Renal pelvis (tissue), 4 donors: ENCODE measurements around the gene TGOLN2. TPM values are rescaled to one million over a fixed set of nuclear protein-coding genes. Genes with fewer than 3 reads are reported as not detected.
"Not testable (repeated sequence)": the region's sequence is repeated elsewhere in the genome, so short reads cannot be mapped to it uniquely, and the experiment has no call there.

Experiments used
- DNase-seq: peaks from one replicate; pipeline ENCODE4 v3.0.0-alpha.2; 2013
- polyA plus RNA-seq, 3 donors: library from polyadenylated mRNA; unstranded; fragments of 120-200 nt; gene quantifications; one replicate each; pipeline ENCODE4 v1.2.1, GENCODE V29; 2013; ENCODE audit not compliant: insufficient read length in 3 of 3

TGOLN2 gene
- polyA plus RNA-seq, 3 donors: 102 to 149 (median 137) TPM

DNA sequence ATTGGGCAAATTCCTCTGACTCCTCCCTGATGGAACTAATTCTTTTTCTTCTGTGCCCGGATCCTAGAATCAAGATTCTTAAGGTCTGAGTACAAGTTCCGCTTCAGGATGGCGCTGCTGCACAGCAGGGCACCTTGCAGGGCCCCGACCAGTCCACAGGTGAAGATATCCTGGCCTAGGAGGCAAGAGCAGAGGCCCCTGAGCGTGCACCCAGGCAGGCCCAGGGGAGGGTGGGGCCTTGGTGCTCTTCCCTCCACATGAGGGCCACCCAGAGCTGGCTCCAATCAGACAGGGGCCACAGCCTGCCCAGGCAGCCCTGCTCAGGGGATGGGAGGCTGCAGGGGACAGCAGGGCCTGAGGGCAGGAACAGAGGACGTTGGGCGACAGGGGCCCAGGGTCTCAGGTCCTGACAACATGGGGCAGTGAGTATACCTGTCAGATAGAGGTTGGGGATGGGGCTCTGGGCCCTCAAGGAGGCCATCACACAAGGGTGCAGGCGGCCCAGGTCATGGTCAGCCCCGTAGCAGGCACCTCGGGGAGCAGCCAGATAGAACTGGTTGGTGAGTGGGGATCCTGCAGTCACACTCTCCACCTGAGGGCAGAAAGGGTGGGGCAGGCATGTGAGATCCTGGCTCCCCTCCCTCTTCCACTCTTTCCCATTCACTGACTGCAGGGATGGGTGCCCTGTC, 15.6 kb upstream of the TGOLN2 start:
- DNase-seq: not testable (repeated sequence)

DNA sequence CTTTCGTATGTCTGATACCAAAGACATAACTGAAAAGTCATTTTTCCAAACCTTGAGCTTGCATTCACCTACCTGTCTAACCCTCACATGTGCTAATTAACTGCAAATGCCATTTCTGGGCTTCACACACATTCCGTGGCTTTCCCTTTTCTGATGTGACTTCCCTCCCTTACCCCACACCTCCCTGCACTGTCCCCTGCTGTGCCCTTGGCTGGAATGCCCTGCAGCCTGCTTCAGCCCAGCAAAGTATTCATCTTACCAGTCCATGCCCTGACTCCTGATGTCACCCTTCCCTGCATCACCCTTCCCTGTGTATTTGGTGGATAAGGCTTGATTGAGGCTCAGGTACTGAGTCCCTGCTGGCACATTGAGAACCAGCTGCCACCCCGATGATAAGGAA, 14.4 kb upstream of the TGOLN2 start:
- no peak for DNase-seq

DNA sequence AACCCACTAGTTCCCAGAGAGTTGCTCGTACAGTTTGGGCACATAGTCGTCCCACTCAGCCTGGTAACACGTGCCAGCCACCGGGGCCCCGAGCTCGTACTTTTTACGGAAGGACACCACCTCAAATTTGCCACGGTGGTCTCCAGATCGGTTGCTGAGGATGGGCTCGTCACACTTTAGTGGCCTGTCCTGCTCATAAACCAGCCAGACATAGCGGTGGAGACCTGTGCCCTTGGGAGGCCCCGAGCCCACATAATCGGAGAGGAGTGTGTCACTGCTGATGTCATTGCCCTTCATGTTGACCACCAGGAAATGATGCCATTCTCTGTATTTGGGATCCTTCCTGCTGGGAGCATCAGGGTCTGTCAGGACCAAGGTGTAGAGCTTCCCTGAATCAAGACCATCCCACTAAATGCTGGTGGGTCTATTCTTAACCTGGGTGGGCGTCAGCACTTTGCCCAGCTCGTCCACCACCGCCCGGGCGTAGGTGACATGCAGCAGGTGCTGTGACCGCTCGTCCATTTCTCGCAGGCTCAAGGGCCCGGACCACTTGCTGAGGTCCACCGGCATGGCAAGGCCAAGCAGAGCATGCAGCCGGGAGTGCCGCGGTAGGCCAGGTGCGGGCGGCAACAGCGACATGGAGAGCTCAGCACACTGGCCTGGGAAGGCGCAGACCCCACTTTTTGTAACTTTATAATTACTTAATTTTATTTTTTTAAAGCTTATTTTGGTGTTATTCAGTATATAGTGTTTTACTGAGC, 13.7 kb upstream of the TGOLN2 start:
- DNase-seq: no peak

DNA sequence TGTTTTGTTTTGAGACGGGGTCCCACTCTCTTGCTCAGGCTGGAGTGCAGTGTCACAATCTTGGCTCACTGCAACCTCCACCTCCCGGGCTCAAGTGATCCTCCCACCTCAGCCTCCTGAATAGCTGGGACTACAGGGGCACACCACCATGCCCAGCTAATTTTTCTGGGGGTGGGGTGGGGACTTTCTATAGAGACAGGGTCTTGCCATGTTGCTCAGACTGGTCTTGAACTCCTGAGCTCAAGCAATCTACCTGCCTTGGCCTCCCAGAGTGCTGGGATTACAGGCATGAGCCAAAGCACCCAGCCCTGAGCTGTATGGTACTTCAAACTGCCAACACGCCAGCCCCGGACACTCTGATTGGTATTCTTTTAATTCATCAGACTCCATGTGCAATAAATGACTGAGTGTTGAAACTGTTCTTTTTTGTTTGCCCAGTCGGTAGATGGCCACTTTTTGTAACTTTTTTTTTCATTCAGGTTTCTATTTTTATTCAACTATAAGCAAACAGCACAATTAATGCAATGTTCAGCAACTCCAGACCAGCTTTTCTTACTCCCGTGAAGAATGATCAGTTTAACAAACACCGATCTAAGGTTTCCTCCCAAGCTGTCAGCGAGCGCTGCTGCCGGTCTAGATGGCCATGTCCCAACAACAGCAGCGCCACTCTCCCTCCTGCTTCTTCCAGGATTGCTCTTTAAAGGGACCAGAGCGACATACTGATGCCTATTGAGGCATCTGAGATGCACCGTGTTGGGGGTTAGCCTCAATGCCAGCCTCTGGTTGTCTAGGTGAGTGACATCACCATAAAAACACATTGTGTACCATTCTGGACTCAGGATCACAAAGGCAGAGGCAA, 12.5 kb upstream of the TGOLN2 start:
- DNase-seq: no peak

DNA sequence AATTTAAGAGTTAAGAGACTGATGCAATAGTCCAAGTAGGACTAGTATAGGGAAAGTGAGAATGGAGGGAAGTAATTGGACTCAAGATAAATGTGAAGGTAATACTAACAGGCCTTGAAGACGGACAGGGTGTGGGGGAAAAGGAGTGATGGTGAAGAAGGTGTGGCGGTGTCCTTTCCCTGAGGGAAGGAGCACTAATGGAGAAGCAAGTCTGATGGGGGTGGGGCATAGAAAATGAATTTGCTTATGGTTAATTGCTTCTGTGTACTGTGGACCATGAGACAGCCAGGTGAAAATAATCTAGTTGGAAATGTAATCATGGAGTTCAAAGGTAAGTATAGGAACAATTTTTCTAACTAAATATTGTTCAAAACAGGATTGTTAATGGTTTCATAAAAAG, 7.1 kb upstream of the TGOLN2 start:
- DNase-seq: no peak

DNA sequence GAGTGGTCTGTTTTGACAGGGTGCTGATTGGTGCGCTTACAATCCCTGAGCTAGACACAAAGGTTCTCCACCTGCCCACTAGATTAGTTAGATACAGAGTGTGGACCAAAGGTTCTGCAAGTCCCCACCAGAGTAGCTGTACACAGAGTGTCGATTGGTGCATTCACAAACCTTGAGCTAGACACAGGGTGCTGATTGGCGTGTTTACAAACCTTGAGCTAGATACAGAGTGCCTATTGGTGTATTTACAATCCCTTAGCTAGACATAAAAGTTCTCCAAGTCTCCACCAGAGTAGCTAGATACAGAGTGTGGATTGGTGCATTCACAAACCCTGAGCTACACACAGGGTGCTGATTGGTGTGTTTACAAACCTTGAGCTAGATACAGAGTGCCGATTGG, 6.1 kb upstream of the TGOLN2 start:
- not testable (repeated sequence) for DNase-seq

DNA sequence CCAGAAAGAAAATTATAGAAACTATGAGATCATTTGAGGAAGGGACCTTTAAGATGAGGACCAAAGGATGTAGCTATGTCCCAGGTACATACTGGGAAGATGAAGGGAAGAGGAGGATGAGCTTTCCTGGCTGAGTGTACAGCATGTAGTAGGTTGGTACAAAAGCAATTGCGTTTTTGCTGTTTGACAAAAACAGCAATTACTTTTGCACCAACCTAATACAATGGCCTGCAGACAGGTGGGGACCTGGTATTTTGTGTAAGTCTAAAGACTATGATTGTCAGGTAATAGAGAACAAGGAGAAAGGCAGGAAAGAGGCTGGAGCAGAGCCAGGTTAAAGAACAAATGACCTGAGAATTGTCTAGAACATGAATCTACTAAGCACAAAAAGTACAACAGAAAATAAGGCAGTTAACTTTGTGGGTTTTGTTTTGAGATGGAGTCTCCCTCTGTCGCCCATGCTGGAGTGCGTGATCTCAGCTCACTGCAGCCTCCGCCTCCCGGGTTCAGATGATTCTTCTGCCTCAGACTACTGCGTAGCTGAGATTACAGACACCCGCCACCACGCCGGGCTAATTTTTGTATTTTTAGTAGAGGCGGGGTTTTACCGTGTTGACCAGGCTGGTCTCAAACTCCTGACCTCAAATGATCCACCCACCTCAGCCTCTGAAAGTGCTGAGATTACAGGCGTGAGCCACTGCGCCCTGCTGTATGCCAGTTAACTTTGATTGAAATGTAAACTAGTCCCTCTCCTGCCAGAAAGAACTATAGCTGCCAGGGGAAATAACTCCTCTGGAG, 3.2 kb upstream of the TGOLN2 start:
- no peak for DNase-seq

DNA sequence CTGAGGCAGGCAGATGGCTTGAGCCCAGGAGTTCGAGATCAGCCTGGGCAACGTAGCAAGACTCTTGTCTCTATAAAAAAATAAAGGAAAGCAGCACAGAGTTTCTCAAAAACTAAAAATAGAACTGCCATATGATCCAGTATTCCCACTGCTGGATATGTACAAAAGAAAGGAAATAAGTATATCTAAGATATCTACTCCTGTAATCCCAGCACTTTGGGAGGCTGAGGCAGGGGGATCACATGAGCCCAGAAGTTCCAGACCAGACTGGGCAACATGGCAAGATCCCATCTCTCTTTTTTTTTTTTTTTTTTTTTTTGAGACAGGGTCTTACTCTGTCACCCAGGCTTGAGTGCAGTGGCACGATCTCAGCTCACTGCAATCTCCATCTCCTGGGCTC, 1.9 kb upstream of the TGOLN2 start:
- DNase-seq: not testable (repeated sequence)

DNA sequence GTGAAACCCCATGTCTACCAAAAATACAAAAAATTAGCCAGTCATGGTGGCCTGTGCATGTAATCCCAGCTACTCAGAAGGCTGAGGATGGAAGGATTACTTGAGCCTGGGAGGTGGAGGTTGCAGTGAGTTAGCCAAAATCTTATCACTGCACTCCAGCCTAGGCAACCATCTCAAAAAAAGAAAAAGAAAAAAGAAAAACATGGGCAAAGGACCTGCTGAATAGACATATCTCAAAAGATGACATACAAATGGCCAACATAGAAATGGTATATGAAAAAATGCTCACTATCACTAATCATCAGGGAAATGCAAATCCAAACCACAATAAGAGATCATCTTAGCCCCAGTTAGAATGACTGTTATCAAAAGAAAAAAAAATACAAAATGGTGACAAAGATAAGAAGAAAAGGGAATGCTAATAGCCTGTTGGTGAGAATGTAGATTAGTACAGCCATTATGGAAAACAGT, 1.4 kb upstream of the TGOLN2 start:
- no peak for DNase-seq

DNA sequence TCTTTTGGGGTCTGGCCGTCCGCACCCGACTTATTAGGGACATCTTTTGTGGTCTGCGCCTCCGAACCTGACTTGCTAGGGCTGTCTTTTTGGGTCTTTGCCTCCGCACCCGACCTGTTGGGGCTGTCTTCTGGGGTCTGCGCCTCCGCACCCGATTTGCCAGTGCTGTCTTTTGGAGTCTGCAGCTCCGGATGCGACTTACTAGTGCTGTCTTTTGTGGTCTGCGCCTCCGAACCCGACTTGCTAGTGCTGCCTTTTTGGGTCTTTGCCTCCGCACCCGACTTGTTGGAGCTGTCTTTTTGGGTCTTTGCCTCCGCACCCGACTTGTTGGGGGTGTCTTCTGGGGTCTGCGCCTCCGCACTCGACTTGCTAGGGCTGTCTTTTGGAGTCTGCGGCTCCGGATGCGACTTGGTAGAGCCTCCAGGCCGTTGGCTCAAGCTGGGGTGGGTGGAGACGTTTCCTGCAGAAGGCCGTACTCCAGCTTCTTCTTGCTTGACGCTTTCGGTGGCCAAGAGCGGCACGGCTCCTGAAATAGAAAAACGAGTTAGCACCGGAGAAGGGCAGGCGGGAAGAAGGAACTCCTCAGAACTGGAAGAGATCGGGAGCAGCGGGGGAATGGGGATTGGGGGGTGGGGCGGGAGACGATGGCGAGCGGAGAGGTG, 498 bp downstream of the TGOLN2 start:
- no peak for DNase-seq

DNA sequence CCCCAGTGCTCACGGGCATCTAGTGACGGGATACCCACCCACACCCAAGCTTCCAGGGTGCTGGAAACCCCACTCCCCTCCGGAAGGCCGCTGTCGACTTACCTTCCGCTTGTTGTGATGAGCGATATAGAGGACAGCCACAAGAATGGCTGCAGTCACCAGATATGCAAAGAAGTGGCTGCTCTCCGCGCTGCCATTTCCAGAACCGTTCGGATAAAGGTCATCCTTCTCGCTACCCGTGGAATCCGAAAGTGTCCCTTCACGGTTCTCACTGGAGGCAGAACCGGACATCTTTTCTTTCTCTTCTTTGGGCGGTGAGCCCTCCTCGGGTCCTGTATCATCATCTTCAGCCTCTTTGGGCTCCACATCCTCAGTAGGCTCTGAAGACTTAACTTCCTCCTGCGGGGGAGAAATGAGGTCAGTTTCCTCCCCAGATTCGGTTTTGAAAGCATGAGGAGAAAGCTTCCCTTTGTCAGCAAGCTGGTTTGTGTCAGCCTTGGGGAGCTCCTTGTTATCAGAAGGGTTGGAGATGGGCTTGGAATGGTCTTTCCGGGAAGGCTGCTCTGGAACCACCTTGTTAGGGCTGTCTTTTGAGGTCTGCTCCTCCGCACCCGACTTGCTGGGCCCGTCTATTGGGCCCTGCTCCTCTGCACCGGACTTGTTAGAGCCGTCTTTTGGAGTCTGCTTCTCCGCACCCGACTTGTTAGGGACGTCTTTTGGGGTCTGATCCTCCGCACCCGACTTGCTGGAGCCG, 1.2 kb downstream of the TGOLN2 start:
- DNase-seq: no peak

DNA sequence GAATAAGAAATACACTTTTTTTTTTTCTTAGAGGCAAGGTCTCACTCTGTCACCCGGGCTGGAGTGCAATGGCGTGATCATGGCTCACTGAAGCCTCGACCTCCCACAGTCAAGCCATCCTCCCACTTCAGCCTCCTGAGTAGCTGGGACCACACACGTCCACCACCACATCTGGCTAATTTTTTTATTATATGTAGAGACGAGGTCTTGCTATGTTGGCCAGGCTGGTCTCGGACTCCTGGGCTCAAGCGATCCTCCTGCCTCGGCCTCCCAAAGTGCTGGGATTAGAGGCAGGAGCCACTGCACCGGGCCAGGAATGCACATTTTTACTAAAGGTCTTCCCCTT, 2.4 kb downstream of the TGOLN2 start:
- no peak for DNase-seq

DNA sequence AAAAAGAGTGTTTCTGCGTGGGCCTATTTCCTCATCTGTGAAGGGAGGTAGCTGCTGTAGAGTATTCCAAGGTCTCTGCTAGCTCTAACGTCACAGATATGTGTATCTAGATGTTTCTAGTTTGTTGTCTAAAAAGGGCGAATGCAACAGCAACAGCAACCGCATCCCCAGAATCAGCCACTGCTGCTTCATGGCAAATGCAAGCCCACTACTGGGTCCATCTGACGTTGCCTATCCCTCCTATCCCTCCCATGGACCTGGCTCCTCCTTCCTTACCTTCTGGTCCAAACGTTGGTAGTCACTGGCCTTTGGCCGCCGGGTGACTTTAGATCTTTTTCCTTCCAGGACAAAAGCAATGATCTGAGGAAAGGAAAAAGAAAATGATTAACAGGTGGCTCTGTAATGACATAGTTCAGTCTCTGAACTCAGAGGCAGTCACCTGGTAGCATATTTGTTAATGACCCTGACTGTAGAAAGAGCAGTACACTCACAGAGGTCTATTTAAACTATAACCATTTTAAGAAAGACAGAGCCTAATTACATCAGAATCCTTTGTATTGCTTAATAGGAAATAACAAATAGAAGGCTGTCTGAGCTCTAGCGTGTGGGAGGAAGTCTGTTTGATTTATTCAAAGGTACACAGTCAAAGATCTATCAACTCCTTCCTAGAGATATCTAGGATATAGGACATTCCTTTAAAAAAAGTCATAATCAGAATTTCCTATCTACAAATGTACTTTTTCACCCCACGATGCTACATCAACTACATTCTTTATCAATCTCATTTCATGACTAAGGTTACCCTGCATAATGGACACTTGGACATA, 2.9 kb downstream of the TGOLN2 start:
- no peak for DNase-seq

DNA sequence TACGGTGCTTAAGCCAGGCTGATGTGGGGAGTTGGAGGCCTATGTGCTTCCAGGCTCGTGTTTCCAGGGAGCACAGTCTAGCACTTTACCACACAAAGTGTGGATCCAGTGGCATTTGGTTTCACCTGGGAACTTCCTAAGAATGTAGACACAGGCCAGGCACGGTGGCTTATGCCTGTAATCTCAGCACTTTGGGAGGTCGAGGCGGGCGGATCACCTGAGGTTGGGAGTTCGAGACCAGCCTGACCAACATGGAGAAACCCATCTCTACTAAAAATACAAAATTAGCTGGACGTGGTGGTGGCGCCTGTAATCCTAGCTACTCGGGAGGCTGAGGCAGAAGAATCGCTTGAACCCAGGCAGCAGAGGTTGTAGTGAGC, 3.8 kb downstream of the TGOLN2 start:
- DNase-seq: not testable (repeated sequence)

DNA sequence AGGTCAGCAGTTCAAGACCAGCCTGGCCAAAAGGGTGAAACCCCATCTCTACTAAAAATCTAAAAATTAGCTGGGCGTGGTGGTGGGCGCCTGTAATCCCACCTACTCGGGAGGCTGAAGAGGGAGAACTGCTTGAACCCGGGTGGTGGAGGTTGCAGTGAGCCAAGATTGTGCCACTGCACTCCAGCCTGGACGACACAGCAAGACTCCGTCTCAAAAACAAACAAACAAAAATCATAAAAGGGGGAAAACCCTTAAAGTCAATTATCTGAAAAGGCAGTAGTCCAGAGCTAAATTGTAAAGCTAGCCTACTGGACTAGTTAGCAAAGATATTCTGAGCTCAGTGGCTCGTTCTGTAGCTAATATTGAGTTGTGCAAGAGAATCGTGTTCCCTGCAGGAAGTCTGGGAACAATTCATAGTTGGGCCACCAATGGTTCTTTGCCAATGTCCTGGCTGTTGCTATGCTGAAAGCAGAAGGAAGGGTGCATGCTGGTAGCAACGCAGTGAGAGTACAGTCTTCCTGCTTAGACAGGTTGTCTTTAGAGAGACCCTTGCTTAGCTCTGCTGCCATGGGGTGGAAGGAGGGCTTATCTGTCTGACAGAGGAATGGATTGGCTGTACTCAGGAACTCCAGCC, 4.3 kb downstream of the TGOLN2 start:
- DNase-seq: no peak

DNA sequence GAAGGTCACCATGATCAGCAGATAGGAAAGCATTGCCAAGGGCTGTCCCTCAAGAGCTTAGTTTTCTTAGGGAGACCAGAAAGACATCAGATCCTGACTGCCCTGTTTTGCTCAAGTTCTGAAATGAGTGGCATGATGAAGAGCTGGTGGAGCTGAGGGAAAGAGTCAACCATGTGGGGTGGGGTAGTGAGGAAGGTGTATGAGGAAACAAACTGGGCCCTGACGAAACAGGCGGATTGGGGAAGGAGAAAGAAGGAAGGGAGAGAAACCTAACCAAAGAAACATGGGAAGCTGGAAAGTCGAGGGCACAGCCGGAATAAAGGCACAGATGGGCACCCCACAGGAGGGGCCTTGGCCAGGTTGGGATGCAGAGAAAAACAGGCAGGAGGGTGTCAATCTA, 8.0 kb downstream of the TGOLN2 start:
- DNase-seq: no peak

DNA sequence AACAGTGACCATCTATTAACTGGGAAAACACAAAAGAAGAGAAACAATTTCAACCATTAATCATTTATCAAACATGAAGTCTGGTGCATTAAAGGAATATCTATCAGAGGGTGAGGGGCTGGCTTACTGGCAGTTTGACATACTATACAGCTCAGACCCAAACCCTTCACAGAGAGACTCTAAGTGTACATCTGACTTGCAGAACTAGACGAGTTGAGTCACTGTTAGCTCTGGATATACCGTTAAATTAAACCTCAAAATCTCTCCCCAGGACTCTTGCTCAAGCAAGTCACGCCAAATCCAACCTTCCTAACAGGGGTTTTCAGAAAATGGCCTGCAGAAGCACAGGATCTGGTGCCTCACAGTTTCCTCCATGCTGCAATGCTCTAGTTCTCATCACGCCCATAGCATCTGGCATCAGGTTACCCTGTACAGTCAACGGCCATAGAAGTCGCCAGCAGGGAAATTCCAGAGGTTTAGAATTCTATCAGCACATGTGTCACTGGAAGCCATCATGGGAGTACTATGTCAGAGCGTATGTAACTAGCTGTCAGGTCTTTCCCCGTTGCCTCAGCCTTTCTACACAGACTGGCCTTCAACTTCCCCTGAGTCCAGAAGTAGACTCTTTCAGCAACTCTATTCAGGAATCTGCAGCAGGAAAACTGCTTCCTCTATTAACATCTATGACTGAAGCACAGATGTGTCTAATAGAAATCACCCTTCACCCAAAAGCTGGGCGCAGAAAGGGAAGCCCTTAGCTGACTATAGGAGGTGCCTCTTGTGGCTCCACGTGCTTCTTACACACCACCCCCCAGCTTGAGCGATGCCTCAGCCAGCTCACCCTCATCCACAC, 9.3 kb downstream of the TGOLN2 start:
- DNase-seq: peak; percentile 74

DNA sequence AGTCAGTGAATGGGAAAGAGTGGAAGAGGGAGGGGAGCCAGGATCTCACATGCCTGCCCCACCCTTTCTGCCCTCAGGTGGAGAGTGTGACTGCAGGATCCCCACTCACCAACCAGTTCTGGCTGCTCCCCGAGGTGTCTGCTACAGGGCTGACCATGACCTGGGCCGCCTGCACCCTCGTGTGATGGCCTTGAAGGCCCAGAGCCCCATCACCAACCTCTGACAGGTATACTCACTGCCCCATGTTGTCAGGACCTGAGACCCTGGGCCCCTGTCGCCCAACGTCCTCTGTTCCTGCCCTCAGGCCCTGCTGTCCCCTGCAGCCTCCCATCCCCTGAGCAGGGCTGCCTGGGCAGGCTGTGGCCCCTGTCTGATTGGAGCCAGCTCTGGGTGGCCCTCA, 11.9 kb downstream of the TGOLN2 start:
- DNase-seq: not testable (repeated sequence)
